HG02642 (cell line): ENCODE results near the gene WDR6.

ENCODE experiments used
- ATAC-seq: cut with Tn5 transposase; IDR thresholded peaks from one replicate; pipeline ENCODE4 v1.9.1; 2021; ENCODE audit warnings: mild to moderate bottlenecking; ENCODE audit not compliant: unreplicated experiment, poor library complexity

Gene WDR6

GRCh38 chr3:49015072-49015471 is 7.9 kb downstream of the WDR6 start:
- no peak for ATAC-seq

GRCh38 chr3:49015765-49016164 is 8.6 kb downstream of the WDR6 start:
- no peak for ATAC-seq

- ATAC-seq: no peak
Observed at GRCh38 chr3:49016414-49017228, 9.4 kb downstream of the WDR6 start.

GRCh38 chr3:49017229-49017970 is 10.2 kb downstream of the WDR6 start:
- ATAC-seq: no peak

GRCh38 chr3:49017971-49018706 is 10.9 kb downstream of the WDR6 start, which contains the start of gene DALRD3:
Gene DALRD3 (minus strand): TSS chr3:49018580. CDS start chr3:49018564, 16 bp downstream.
- no peak for ATAC-seq

GRCh38 chr3:49018707-49019006 is 11.5 kb downstream of the WDR6 start:
- no peak for ATAC-seq

GRCh38 chr3:49019941-49020329 is 12.7 kb downstream of the WDR6 start:
- ATAC-seq: no peak

- ATAC-seq: peak; percentile 2
Observed at GRCh38 chr3:49020330-49021212, 13.4 kb downstream of the WDR6 start.

- ATAC-seq: peak; percentile 57
Observed at GRCh38 chr3:49021213-49021812, 14.1 kb downstream of the WDR6 start.

GRCh38 chr3:49021813-49022687 is 14.9 kb downstream of the WDR6 start, which contains the start of gene NDUFAF3:
Gene NDUFAF3 (plus strand): TSS chr3:49022121. CDS start chr3:49022145, 24 bp downstream.
- peak; percentile 62 for ATAC-seq

- no peak for ATAC-seq
Observed at GRCh38 chr3:49022688-49023171, 15.5 kb downstream of the WDR6 start.

GRCh38 chr3:49023775-49024174 is 16.6 kb downstream of the WDR6 start:
- no peak for ATAC-seq

GRCh38 chr3:49024449-49024848 is 17.3 kb downstream of the WDR6 start:
- ATAC-seq: no peak

GRCh38 chr3:49025005-49025792 is 18.0 kb downstream of the WDR6 start:
- no peak for ATAC-seq

- no peak for ATAC-seq
Observed at GRCh38 chr3:49025793-49026520, 18.8 kb downstream of the WDR6 start.

GRCh38 chr3:49026536-49026935 is 19.3 kb downstream of the WDR6 start:
- no peak for ATAC-seq

GRCh38 chr3:49027634-49028033 is 20.4 kb downstream of the WDR6 start:
- no peak for ATAC-seq
